KOPT-K1 (cell line): ENCODE measurements around the gene DPP7.
"Not testable (repeated sequence)": the region's sequence is repeated elsewhere in the genome, so short reads cannot be mapped to it uniquely, and the experiment has no call there.

ENCODE experiments used
- H3K27ac ChIP-seq: fragments of 200-600 bp; sonication (generic); 2 replicates; pipeline ENCODE4 v1.5.1; 2016; ENCODE audit warnings: antibody characterized with exemption, mild to moderate bottlenecking, low read depth, low read length; ENCODE audit not compliant: poor library complexity, severe bottlenecking
- H3K36me3 ChIP-seq: fragments of 200-600 bp; sonication (generic); 2 replicates; pipeline ENCODE4 v1.5.1; 2017; ENCODE audit warnings: antibody characterized with exemption, mild to moderate bottlenecking, low read length, moderate library complexity; ENCODE audit not compliant: insufficient read depth
- H3K9me3 ChIP-seq: fragments of 200-600 bp; sonication (generic); 2 replicates; pipeline ENCODE4 v1.5.1; 2017; ENCODE audit warnings: antibody characterized with exemption, low read length, mild to moderate bottlenecking; ENCODE audit not compliant: insufficient read depth, poor library complexity, severe bottlenecking

Gene DPP7

DNA sequence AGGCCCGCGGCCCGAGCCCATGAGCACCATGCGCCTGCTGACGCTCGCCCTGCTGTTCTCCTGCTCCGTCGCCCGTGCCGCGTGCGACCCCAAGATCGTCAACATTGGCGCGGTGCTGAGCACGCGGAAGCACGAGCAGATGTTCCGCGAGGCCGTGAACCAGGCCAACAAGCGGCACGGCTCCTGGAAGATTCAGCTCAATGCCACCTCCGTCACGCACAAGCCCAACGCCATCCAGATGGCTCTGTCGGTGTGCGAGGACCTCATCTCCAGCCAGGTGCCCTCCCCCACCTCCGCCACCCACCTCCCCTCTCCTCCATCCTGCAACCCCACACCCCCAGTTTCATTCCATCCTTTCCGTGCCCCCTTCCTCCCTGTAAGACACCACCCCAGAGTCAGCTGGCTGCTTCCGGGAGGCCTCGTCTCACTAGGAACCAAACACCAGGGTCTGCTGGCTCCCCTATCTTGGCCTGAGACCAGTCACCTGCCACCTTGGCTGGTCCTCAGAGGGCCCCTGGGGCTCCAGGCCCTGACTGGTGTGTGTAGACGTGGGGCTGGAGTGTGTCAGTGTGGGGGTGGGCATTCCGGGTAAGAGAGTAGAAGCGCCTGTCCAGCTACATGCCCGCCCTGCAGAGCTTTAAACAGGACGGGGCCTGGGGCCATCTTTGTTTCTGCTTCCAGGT lies 25.1 kb upstream of the DPP7 start:
- Histone ChIP-seq H3K27ac (no peak overlapping the region), H3K9me3 (no peaks in the 10 kb centered on the region), H3K36me3 (no peaks in the 10 kb centered on the region)

DNA sequence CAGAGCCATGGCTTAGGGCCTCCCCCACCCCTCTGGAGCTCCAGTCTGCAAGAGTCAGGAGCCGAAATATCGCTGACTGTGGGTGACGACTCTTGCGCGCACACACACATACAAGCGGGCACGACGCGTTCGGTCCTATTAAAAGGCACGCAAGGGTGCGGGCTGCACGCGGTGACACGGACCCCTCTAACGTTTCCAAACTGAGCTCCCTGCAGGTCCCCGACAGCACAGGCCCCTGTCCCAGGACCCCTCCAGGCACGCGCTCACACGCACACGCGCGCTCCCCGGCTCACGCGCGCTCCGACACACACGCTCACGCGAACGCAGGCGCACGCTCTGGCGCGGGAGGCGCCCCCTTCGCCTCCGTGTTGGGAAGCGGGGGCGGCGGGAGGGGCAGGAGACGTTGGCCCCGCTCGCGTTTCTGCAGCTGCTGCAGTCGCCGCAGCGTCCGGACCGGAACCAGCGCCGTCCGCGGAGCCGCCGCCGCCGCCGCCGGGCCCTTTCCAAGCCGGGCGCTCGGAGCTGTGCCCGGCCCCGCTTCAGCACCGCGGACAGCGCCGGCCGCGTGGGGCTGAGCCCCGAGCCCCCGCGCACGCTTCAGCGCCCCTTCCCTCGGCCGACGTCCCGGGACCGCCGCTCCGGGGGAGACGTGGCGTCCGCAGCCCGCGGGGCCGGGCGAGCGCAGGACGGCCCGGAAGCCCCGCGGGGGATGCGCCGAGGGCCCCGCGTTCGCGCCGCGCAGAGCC lies 24.4 kb upstream of the DPP7 start, which contains the start of gene GRIN1:
TSS of gene GRIN1 (plus strand) at position 433 of the 746 bp plus-strand sequence. CDS start 333 bp downstream, outside the sequence.
- Histone ChIP-seq H3K36me3 (no peaks in the 10 kb centered on the region), H3K9me3 (no peaks in the 10 kb centered on the region), H3K27ac (no peak within 1 kb of the TSS)

DNA sequence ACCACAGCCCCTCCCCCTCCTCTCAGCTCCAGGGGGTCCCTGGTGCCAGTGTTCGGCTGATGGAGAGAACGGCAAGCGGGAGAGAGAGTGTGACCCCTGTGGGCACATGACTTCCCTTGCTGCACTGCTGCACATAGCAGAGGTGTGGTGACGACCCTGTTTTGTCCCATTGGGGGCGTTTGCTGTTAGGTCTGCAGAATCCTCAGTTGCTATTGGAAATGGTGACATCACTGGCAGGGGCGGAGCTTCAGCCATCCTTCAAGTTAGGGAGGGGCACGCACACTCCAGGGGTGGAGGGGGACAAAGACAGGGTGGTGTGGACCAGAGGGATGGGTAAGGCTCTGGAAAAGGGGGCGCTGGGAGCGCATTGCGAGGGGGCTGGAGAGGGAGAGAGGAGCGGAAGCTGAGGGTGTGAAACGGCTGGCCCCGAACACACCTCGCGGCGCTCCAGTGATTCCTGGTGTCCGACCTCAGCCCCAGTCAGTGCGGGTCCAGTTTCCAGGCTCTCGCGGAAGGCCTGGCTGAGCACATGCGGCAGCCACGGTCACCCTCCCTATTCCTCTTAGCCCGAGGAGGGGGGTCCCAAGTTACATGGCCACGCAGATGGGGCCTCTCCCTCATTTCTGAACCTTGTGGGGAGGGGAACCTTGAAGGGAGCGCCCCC lies 23.7 kb upstream of the DPP7 start:
- Histone ChIP-seq H3K27ac (no peak overlapping the region), H3K36me3 (no peaks in the 10 kb centered on the region), H3K9me3 (no peaks in the 10 kb centered on the region)

DNA sequence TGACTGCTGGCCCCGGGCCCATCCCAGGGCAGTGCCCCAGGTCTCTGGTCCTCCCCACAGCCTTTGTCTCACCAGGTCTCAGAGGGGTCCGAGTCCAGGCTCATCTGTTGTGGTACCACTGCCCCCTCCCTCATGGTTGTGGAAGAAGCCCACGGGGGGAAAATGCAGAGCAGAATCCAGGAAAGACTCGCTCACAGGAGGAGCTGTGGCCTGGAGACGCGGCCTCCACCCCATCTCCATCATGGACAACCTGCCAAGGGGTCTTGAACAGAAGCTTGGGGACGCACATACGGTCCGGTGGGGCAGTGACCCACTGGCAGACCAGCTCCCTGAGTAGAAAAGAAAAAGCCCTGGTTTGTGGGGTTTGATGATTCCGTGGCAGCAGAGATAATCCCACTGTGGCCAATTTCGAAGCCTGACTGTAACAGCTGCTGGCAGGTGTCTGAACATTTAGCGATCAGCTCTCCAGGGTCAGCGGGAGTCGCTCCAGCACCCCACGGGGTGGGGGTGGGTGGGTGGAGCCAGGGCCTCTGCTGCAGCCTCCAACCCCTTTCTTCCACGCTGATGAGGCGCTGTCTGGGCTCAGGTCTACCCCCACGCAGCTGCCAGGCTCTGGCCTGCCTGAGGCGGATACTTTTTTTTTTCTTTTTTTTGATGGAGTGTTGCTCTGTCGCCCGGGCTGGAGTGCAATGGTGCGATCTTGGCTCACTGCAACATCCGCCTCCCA lies 22.5 kb upstream of the DPP7 start:
- no peak overlapping the region for H3K27ac ChIP-seq
- H3K36me3 ChIP-seq = no peaks in the 10 kb centered on the region
- H3K9me3 ChIP-seq = no peaks in the 10 kb centered on the region

DNA sequence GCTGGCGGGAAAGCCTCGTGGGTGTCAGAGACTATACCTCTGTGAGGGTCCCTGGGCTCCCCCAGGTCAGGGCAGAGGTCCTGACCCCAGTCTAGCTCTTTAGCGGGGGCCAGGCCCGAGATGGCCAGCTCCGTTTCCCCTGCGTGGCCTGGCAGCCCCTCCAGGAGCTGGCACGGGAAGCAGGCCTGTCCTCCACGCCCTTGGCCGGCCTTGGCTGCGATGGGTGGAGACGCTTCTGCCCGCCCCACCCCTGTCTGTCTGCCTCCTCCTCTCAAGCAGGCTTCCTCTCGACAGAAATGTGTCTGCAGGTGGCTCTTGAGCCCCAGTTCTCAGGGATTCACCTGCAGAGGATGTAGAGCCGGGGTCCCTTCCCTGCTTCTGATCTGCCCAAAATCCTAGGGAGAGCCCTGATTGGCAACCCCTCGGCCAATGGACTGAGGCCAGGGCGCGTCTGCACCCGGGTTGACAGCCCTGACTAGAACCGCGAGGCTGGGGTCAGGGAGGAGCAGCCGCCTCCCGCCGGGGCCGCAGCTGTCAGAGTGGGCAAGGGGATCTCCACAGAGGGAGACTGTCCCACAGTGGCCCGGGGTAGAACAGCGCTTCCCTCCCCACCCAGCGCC lies 21.8 kb upstream of the DPP7 start:
- H3K27ac ChIP-seq = no peak overlapping the region

DNA sequence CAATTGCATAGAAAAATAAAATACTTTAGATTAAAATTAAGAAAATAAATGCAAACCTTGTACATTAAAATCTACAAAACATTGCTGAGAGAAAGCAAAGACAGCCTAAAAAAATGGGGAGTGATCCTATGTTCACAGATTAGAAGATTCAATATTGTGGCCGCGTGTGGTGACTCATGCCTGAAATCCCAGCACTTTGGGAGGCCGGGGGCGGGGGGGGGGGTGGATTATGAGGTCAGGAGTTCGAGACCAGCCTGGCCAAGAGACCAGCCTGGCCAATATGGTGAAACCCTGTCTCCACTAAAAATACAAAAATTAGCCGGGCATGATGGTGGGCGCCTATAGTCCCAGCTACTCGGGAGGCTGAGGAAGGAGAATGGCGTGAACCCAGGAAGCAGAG lies 20.6 kb upstream of the DPP7 start:
- not testable (repeated sequence) for H3K27ac ChIP-seq, H3K36me3 ChIP-seq, H3K9me3 ChIP-seq

More for the DNA sequence above, 21.8 kb upstream of the DPP7 start:
- H3K9me3 ChIP-seq = no peaks in the 10 kb centered on the region
- H3K36me3 ChIP-seq = no peaks in the 10 kb centered on the region

DNA sequence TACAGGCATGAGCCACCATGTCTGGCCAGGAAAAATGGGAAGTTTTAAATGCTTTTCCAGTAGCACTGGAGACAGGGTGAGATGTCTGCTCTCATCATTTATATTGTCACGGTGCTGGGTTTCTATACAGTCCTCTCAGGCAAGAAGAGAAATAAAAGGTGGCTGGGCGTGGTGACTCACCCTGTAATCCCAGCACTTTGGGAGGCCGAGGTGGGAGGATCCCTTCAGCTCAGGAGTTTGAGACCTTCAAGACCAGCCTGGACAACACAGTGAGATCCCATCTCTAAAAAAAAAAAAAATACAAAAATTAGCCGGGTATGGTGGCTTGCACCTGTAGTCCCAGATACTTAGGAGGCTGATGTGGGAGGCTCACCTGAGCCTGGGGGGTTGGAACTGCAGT lies 19.7 kb upstream of the DPP7 start:
- Histone ChIP-seq H3K36me3 (no peaks in the 10 kb centered on the region), H3K27ac (no peak overlapping the region), H3K9me3 (no peaks in the 10 kb centered on the region)

DNA sequence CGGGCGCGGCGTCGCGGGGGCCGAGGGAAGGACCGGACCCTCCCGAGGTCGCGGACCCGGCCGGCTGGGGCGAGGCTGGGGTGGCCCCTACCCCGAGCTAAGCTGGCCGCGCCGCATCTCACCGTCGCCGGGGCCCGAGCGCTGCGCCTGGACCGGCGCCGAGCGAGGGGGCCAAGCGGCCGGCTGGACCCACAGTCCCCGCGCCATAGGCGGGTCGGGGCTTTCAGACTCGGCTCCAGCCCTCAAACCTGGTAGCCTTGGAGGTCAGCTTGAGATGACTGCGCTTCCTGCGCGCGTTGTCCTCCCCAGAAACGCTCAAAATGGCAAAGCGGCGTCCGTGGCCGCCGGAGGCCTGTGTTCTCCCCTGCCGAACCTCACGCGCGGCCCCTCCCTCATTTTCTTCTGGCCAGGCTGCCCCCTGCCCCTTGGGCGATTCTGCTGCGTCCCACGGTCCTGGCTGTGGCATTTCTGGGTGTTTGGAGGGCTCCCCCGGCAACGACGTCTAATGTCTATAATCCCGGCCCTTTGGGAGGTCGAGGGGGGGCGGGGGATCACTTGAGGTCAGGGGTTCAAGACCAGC lies 15.7 kb upstream of the DPP7 start:
- no peaks in the 10 kb centered on the region for H3K36me3 ChIP-seq
- peak overlapping the region; percentile 68 for H3K27ac ChIP-seq
- no peaks in the 10 kb centered on the region for H3K9me3 ChIP-seq

DNA sequence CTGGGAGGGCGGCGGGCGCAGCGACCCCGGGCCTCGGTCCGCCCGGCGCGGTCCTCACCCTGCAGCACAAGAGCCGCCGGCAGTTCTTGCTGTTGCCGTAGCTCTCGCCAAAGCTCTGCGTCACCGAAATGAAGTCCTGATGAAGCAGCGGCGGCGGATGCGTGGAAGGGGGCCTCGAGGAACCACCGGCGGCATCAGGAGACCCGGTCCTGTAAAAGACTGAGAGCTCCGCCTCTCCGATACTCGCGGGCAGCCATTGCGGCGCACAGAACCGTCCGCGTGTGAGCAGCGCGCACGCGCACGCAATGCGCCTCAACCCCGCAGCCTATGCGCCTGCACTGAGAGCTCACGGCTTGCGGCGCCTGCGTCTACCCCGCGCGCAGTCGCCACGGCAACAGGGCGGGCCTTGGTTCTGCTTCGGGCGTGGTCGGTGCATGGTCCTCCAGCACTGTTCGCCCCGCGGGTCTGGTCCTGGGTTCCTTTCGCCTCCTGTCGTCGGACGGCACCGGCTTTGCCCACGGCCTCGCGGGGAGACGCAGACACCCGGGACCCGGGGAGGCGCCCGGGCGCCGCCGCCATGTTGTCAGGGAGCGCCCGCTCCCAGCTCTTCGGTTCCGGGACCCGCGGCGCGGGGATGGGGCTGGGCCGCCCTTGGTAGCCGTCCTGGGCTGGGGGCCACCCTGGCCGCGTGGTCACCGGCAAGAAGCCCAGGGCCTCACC lies 15.1 kb upstream of the DPP7 start:
- Histone ChIP-seq H3K36me3 (no peaks in the 10 kb centered on the region), H3K27ac (peak overlapping the region; percentile 68), H3K9me3 (no peaks in the 10 kb centered on the region)

DNA sequence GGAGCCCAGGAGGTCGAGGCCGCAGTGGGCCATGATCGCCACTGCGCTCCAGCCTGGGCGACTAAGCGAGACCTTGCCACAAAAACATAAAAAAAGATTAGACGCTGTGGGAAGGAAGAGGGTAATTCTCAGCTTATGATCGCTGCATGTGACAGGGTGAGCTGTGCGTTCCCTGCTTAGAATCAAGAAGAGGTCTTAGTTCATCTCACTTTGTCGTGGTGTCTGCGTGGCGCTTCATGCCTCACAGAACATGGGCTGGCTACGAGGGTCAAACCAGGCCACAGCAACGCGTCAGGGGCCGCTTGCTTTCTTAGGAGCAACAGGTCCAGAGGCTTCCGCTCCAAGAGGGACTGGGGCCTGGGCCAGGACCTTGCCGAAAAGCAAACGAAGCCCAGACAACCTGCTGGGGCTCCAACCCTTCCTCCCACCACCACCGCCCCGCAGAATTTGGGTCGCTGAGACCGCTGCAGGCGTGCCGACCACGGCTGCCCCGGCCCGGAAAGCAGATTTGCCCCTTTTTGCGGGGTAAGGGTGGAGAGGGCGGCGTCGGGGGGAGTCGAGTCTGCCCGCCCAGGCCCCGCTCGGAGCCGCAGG lies 14.4 kb upstream of the DPP7 start:
- no peaks in the 10 kb centered on the region for H3K36me3 ChIP-seq
- H3K9me3 ChIP-seq = no peaks in the 10 kb centered on the region
- peak overlapping the region; percentile 68 for H3K27ac ChIP-seq

DNA sequence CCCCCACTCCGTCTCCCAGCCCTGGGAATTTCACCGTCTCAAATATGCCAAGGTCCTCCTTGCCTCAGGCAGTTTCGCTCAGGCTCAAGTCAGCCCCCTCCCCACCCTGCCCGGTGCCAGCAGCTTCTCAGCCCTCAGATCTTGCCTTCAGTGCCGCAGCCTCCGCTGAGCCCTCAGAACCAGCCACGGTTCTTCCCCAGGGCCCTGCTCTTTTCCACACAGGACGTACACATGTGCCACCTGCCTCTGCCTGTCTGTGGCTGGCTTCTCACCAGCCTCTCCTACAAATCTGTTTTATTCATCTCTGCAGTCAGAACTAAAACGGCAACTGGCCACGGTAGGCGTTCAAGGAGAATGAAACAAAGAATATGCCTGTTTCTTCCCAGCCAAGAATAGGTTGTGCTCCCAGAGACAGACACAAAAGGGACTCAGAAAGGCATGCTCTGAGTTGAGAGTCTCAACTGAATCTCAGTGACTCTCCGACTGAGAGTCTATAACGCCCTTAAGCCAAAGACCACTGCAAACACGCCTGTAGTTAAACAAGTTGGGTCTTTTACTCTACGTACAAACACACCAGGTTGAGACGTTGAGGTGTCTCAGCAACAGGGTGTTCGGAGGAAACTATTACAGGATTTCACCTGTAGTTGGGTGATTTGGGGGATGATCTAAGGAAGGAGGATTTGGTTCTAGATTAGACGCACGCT lies 13.8 kb upstream of the DPP7 start:
- Histone ChIP-seq H3K9me3 (no peaks in the 10 kb centered on the region), H3K36me3 (no peaks in the 10 kb centered on the region), H3K27ac (peak overlapping the region; percentile 68)

DNA sequence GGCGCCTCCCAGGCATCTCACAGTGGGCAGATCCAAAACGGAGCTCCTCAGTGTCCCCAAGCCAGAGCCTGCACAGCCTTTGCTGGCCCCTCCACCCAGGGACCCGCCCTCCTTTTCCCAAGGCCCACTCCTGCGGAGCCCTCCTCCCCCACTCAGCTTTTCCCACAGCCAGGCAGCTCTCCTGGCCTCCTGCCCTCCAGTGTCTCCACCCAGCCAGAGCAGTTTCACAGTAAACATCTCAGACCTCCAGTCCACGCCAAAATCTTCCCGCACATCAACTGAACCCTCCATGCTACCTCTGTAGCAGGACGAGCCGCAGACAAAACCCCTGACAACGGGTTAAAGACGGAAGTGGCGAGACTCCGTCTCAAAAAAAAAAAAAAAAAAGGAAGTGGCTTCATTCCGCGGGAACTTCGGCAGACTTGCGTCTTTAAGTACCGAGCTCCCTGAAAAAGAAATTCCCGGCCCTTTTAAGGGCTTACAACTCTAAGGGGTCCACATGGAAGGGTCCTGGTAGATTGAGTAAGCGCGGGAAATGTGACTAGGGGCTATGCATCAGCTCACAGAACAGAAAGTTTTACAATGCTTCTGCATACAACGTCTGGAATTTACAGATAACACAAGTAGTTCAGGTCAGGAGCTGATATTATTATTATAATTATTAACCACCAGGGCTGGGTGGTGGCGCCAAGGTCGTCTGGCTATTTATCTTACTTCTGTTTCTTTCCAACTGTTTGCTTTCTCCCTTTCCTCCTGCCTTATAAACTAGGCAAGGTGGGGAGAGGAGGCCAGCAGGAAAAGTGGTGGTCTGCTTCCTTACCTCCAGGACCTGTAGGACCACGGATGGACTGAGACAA lies 13.0 kb upstream of the DPP7 start:
- peak overlapping the region; percentile 68 for H3K27ac ChIP-seq
- no peaks in the 10 kb centered on the region for H3K9me3 ChIP-seq

More for the DNA sequence above, 13.0 kb upstream of the DPP7 start:
- no peaks in the 10 kb centered on the region for H3K36me3 ChIP-seq
